Limb (tissue), 2 donors: ENCODE measurements around the gene RALGPS1.

ENCODE experiments used
- DNase-seq, 2 donors: peaks; one replicate each; pipeline ENCODE4 v3.0.0-alpha.2; 2016; ENCODE audit errors: extremely low spot score in 2 of 2

Gene RALGPS1

DNA sequence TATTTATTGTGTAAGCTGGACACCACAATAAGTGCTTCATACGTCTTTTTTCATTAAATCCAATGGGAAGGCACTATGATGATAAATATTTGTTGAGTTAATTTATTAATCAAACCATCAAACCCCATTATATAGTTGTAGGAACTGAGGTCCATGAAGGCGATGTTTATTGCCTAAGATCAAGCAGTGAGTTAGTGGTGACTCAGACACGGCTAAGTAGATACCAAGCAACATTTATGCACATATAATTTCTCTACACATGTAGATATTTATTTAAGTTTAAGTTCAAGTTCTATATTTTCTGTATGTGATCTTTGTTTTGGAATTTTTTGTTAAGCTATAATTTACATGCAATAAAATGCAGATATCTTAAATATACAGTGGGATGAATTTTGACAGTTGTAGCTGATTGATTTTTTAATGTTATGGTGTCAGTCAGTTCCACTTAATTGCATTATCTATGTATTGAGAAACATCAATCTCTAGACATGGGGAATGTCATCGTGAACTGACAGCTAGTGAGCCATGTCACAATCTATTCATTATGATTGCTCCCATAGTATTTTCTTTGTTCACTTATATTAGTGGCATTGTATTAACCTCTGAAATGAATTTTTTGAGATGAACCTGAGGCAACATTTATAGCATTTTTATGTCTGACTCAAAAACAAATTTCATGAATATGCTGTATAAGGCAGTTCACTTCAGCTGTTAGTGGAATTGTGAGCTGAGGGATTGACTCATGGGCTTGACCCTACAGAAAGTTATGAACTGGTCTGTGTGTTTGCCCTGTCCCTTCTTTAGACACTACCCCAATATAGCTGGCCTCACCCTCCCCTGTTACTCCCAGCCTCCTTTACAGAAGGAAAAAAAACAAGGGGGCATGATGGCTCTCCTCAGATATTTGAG lies 338.1 kb downstream of the RALGPS1 start:
- no peak for DNase-seq

DNA sequence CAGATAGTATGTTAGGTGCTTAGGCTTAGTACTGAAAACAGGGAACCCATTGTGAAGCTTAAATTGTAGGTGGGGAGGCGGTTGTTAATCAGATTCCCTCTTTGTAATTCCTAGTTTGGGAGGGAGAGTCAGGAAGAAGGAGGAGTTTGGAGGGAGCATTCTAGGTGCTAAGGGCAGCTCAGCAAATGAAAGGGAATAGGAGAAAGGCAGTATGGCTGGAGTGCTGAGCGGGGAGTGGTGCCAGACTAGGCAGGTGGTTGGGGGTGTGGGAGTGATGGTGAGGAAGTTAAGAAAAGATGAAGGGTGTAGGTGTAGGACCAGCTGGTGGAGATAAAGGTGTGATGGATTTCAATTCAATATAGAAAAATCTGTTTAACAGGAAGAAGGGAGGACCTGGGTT lies 338.9 kb downstream of the RALGPS1 start:
- DNase-seq: no peak

DNA sequence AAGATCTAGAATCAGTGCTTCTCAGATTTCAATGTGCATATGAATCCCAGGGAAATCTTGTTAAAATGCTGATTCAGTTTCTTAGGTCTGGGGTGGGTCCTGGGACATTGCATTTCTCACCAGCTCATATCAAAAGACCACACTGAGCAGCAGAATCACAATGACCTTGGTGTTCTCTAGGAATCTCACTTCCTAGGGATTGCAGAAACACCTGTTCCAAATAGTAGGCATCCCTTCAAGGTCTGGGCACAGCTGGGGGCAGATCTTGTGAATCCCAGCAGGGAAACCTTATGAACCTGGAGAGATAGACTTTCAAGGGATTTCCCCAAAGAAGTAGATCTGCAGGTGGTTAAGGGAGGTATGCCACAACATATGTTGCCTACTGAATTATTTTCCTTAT lies 341.1 kb downstream of the RALGPS1 start:
- no peak for DNase-seq

DNA sequence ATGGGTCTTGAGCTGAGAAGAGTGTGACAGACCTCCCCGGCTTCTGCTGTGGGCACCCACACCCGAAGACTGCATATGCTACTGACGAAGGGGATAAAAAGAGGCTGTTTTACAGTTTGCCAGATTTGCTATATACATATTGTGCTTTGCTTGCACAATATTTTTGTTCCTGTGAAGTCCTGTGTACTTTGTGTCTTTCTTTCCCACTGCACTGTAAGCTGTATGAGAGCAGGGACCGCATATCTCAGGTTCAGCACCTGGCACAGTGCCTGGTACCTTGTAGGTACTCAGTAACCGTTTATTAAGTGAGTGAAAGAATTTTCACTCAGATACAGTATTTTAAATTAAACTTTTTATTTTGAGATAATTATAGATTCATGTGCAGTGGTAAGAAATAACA lies 341.7 kb downstream of the RALGPS1 start:
- no peak for DNase-seq

DNA sequence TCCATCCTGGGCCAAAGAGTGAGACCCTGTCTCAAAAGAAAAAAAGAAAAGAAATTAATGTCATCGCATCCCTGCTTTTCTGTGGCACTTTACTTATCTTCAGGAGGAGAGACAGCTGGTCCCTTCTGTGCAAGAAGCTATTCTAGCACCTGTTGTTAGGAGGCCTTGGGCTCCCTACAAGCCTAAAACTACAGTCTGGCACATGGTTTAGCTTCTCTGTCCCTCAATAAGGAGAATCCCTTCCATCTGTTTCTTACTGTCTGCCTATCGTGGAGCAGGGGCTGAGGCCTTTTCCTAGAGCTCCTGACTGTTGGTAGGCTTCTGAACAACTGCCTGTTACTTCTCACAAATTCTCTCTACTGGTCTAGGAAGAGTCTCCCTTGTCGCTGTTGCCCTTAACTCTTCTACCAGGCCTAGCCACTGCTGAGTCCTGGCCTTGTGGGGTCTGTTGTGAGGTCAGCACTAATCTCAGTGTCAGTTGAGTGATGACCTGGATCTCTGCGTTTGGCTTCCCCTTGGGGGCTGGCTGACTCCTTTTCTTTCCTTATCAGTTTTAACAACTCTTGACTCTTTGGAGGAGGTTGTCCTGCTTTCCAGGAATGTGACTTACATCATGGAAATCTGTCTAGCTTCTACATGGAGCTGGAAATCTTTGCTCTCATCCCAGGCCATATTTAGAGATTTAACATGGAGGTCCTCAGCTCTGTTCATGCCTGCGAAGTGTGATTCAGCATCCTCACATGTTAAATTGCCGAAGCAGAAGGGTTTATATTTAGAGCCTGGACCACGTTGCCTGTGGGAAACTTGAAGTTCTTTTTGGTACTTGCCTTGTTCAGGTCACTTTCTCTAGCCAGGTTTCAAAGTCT lies 344.3 kb downstream of the RALGPS1 start:
- DNase-seq: no peak

DNA sequence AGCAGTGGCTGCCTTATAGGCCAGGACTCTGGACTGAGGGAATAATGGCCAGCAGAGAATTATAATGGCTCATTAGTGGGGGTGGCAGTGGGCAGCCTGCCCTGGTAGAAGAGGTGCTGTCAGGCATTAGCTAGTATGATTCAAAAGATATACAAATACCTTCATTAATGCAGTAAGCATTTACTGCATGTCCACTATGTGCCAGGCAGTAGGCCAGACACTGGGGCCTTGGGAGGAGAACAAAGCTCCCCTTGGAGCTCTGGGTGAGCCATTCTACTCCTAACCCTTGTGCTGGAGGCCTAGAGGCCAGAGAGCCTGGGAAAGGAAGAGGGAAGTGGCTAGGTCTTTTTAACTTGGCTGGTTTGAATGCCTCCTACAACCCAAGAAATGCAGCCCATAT lies 348.0 kb downstream of the RALGPS1 start:
- DNase-seq: no peak

DNA sequence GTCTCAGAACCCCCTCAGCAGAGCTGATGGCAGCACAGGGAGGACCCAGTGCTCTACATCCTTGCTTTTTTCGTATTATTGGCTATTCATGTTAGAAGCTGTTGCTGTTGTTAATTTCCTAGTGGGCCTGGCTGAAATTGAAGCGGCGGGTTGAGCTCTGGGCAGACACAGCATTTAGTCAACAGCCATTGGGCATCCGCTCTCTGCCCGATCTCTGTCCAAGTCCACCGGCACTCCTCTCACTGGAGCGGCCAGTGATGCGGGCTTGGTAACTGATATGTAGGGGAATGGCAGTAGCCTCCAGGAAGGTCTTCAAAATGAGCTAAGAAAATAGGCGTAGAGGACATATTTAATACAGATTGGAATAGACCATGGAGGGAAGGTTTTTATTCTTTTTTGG lies 348.7 kb downstream of the RALGPS1 start:
- DNase-seq: no peak

DNA sequence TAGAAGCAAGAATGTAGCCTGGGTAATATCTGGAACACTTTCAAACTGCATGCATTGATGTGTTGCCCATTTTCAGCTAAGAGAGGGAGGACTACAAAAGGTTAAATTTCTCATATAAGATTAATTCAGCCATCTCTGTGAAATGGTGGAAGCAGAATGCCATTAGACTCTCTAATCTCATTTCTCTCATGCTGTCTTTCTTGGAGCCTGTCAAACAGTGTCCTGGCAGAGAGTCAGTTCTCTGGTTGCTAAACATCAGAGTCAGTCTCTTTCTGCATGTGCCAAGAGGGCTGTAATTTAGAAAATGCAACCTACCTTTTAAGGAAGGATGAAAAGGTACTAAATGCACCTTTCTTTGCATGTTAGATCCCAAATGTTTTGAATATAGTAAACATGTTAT lies 349.1 kb downstream of the RALGPS1 start:
- DNase-seq: no peak

DNA sequence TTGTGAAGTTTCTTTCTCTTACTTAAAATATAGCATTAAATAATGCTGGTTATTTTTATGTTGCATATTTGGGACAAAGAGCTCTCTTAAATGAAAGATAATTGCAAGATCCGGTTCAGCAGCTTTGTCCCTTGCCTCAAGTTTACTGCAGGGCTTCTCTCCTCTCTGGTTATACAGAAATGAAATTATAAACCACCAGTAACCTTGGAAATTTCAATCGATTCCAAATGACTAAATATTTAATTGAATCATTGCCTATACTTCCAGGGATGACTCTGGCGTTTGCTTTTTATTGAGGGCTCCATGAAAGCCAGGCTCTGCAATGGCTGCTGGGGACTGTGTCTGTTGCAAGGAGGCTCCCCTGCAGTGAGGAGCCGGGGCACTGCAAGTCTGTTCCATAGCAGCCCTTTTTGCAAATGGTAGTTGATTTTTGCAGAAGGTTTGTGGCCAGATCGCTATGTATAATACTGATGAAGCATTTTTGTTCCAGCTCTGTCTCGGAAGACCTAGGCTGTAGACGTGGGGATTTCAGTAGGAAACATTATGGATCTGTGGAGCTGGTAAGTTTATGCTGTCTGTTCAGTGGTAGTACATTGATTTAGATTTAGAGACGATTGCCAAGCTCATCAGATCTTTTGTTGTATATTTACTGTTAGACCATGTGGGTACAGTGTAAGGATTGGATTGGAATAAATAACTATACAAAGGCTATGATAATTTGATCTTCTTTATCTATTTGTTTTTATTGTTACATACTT lies 350.1 kb downstream of the RALGPS1 start, which contains the start of gene GARNL3:
TSS of gene GARNL3 (plus strand) at position 313 of the 758 bp plus-strand sequence. CDS start at position 417, 104 bp downstream.
- peak in 1 of 2 donors; percentile 44 for DNase-seq

DNA sequence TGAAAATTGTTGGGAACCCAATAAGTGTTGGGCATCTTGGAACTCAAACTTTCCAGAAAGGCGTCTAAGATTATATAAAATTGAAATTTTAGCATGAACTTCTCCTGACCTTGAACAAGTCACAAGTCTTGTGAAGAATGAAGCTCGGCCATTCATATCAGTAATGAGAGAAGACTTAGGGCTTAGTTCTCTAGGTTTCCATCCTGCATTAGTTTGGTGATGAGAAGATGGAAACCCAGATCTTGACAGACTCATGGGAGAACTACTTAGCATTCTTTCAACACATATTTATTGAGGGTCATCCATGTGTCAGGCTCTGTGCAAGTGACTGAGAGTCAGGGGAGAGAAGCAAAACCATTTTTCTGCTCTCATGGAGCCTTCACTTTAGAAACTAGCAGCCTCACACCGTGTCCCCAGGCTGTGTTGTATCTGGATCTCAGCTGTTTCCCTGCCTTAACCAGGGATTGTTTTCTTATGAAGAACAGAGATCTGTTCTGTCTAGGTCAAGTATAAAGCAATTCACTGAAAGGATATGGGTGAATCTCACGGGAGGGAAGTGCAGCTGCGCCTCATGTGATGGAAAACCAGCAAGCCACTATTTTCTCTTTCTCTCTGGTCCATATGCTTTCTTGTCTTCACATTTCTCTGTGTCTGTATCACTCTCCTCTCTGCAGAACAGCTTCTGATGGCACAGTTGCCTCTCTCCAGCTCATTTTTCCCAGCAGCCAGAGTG lies 353.4 kb downstream of the RALGPS1 start:
- DNase-seq: no peak

DNA sequence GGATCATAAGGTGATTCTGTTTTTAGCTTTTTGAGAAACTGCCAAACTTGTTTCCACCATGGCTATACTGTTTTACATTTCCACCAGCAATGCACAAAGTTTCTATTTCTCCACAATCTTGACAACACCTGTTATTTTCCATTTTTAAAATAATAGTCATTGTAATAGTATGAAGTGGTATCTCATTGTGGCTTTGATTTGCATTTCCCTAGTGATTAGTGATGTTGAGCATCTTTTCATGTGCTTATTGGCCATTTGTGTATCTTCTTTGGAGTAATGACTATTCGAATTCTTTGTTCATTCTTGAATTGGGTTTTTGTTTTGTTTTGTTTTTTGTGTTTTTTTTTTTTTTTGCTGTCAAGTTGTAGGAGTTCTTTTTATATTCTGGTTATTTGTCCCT lies 354.9 kb downstream of the RALGPS1 start:
- DNase-seq: no peak
